Mesenchymal stem cell (in vitro differentiated cells and primary cell): ENCODE measurements around the gene SLC35D1. TPM values are rescaled to one million over a fixed set of nuclear protein-coding genes. Genes with fewer than 3 reads are reported as not detected.
A peak's percentile ranks its signal among the peaks of the same experiment; 100 is the strongest.

ENCODE experiments used
- DNase-seq: peaks from one replicate; pipeline ENCODE4 v3.0.0-alpha.2; 2013
- H2AFZ ChIP-seq: one replicate; pipeline ENCODE4 v1.6.1; 2013; ENCODE audit warnings: low read depth, mild to moderate bottlenecking, control low read depth, inconsistent platforms, low read length, moderate library complexity
- H2AK5ac ChIP-seq: 2 replicates; pipeline ENCODE4 v1.6.1; 2013; ENCODE audit warnings: low read length, moderate library complexity, mild to moderate bottlenecking, inconsistent platforms; ENCODE audit not compliant: severe bottlenecking
- H2BK120ac ChIP-seq: one replicate; pipeline ENCODE4 v1.6.1; 2013; ENCODE audit warnings: low read depth, mild to moderate bottlenecking, inconsistent platforms, low read length, moderate library complexity
- H2BK12ac ChIP-seq, 2 experiments: one replicate each; pipeline ENCODE4 v1.6.1; 2013; ENCODE audit warnings: inconsistent platforms in 2 of 2, low read length in 2 of 2, mild to moderate bottlenecking in 2 of 2, moderate library complexity in 2 of 2, control low read depth in 1 of 2
- H2BK15ac ChIP-seq: one replicate; pipeline ENCODE4 v1.6.1; 2013; ENCODE audit warnings: mild to moderate bottlenecking, low read depth, inconsistent platforms; ENCODE audit not compliant: poor library complexity, severe bottlenecking
- H2BK5ac ChIP-seq: 2 replicates; pipeline ENCODE4 v1.6.1; 2013; ENCODE audit warnings: low read depth, mild to moderate bottlenecking, low read length, control low read depth, inconsistent platforms; ENCODE audit not compliant: poor library complexity, severe bottlenecking
- H3K14ac ChIP-seq, 2 experiments: one replicate each; pipeline ENCODE4 v1.6.1; 2013; ENCODE audit warnings: inconsistent platforms in 2 of 2, low read length in 2 of 2, control low read depth in 1 of 2, mild to moderate bottlenecking in 1 of 2, moderate library complexity in 1 of 2
- H3K18ac ChIP-seq, 2 experiments: one replicate each; pipeline ENCODE4 v1.6.1; 2013; ENCODE audit warnings: inconsistent platforms in 2 of 2, low read length in 2 of 2, control low read depth in 1 of 2, low read depth in 1 of 2, mild to moderate bottlenecking in 1 of 2
- H3K23ac ChIP-seq, 2 experiments: one replicate each; pipeline ENCODE4 v1.6.1; 2013; ENCODE audit warnings: inconsistent platforms in 2 of 2, low read length in 2 of 2, mild to moderate bottlenecking in 2 of 2, moderate library complexity in 2 of 2, control low read depth in 1 of 2
- H3K27ac ChIP-seq: 2 replicates; pipeline ENCODE4 v1.5.1; 2013; ENCODE audit warnings: mild to moderate bottlenecking, moderate library complexity, low read length, control low read depth, inconsistent platforms; ENCODE audit not compliant: poor library complexity, severe bottlenecking
- H3K27me3 ChIP-seq, 2 experiments: 2 replicates each; pipeline versions ENCODE4 v1.6.1 to v1.7.0; 2013; ENCODE audit warnings: low read length in 2 of 2, mild to moderate bottlenecking in 2 of 2, moderate library complexity in 2 of 2, control low read depth in 1 of 2, inconsistent platforms in 1 of 2; ENCODE audit not compliant: control insufficient read depth in 1 of 2, insufficient read depth in 1 of 2
- H3K36me3 ChIP-seq, 2 experiments: 2 replicates each; pipeline versions ENCODE4 v1.6.1 to v1.7.0; 2013; ENCODE audit warnings: low read length in 2 of 2, control low read depth in 1 of 2, inconsistent platforms in 1 of 2, low read depth in 1 of 2, mild to moderate bottlenecking in 1 of 2; ENCODE audit not compliant: insufficient read depth in 2 of 2, control insufficient read depth in 1 of 2
- H3K4ac ChIP-seq, 2 experiments: one replicate each; pipeline ENCODE4 v1.6.1; 2013; ENCODE audit warnings: inconsistent platforms in 2 of 2, low read length in 2 of 2, mild to moderate bottlenecking in 2 of 2, moderate library complexity in 2 of 2, control low read depth in 1 of 2, low read depth in 1 of 2
- H3K4me1 ChIP-seq: 2 replicates; pipeline ENCODE4 v1.6.1; 2013; ENCODE audit warnings: low read depth, low read length, control low read depth; ENCODE audit not compliant: control insufficient read depth, insufficient read depth
- H3K4me2 ChIP-seq: 2 replicates; pipeline ENCODE4 v1.6.1; 2013; ENCODE audit warnings: low read length, mild to moderate bottlenecking, inconsistent platforms; ENCODE audit not compliant: poor library complexity, severe bottlenecking
- H3K4me3 ChIP-seq, 2 experiments: 2 replicates each; pipeline versions ENCODE4 v1.5.1 to v1.7.0; 2013; ENCODE audit warnings: low read length in 2 of 2, mild to moderate bottlenecking in 2 of 2, control low read depth in 1 of 2, low read depth in 1 of 2; ENCODE audit not compliant: insufficient read depth in 1 of 2
- H3K79me1 ChIP-seq: replicated peaks from 2 replicates; pipeline ENCODE4 v1.6.1; 2013; ENCODE audit warnings: mild to moderate bottlenecking, control low read depth, low read length, inconsistent platforms; ENCODE audit not compliant: poor library complexity, severe bottlenecking
- H3K9ac ChIP-seq: 2 replicates; pipeline ENCODE4 v1.7.0; 2013; ENCODE audit warnings: mild to moderate bottlenecking, low read length, moderate library complexity
- H3K9me3 ChIP-seq: 2 replicates; pipeline ENCODE4 v1.7.0; 2013; ENCODE audit warnings: mild to moderate bottlenecking, low read length; ENCODE audit not compliant: control insufficient read depth
- H4K8ac ChIP-seq: one replicate; pipeline ENCODE4 v1.6.1; 2013; ENCODE audit warnings: inconsistent platforms, mild to moderate bottlenecking, low read length, moderate library complexity
- H4K91ac ChIP-seq: one replicate; pipeline ENCODE4 v1.6.1; 2013; ENCODE audit warnings: mild to moderate bottlenecking, low read length, inconsistent platforms
- WGBS: methylation state at CpG from one replicate; pipeline ENCODE4 v1.1.7; 2013; ENCODE audit warnings: mixed read lengths; 5-methylcytosine and 5-hydroxymethylcytosine counted together
- polyA plus RNA-seq, 2 experiments: library from polyadenylated mRNA; stranded (reverse); fragments of 200-250 nt; gene quantifications; one replicate each; pipeline ENCODE4 v1.2.3, GENCODE V29; 2013

The SLC35D1 gene
- 12.8 TPM for polyA plus RNA-seq (2013, experiment 1 of 2)
- 13.7 TPM for polyA plus RNA-seq (2013, experiment 2 of 2)

DNA sequence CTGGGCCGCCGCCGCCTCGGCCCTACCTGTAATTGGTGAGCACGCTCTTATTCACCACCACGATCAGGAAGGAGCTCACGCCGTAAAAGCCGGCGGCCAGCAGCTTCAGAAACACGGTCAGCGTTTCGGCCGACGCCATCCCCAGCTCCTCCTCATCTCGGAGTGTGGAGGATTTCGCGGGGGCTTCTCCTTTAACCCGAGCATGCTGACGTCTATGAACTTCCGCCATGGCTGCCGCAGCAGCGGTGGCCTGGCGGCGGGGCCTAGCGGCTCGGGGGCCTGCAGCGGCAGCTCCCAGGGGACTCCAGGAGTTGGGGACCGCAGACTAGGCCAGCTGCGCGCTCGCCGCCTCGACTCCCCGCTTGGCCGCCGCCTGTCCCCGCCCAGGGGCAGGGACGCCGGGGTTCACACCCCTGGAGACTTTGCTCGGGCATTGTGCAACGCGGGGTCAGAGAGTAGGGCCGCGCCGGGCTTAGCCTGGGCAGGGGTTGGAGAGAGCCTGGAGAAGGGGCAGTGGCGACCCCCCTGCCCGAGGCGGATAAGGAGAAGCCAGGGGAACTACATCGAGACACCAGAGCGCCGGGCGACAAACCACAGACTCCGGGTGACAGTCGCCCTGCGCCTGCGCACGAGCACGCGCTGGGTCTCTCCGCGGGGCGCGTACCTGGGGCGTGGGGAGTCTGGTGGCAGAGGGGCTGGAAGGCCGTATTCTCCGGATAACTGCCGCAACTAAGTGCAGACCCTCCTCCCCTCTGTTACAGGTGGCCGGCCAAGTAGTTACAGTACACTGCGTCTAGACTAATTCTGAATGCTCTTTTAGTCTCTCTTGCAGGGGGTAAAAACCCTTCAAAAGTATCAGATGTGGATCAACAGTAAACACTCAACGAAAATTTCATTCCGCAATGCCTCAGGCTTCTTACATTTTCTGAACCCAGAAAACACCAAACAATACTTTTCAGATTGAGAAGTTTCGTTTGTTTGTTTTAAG is at the start of gene SLC35D1:
TSS of gene SLC35D1 (minus strand) at position 364 of the 988 bp plus-strand sequence. CDS start at position 229, 135 bp downstream.
- peak within 1 kb of the TSS; percentile 96 for H2AFZ ChIP-seq
- peak within 1 kb of the TSS; percentile 97 for H2BK120ac ChIP-seq
- H3K27me3 ChIP-seq = no peaks in the 10 kb centered on the region
- peak within 1 kb of the TSS; percentile 83 for H4K91ac ChIP-seq
- peak within 1 kb of the TSS; percentile 99 for H3K18ac ChIP-seq
- H3K4me2 ChIP-seq = peak within 1 kb of the TSS; percentile 99
- peak within 1 kb of the TSS; percentile 54 to 94 for H2BK12ac ChIP-seq
- peak within 1 kb of the TSS; percentile 60 to 99 for H3K23ac ChIP-seq
- peak within 1 kb of the TSS; percentile 92 for H4K8ac ChIP-seq
- peaks cover under 1 to 18% of the 10 kb centered on the region in 2 experiments for H3K36me3 ChIP-seq
- DNase-seq = peak; percentile 74
- peak within 1 kb of the TSS; percentile 20 to 95 for H3K4ac ChIP-seq
- no peak within 1 kb of the TSS for H2AK5ac ChIP-seq
- peak within 1 kb of the TSS; percentile 69 for H3K27ac ChIP-seq
- peak within 1 kb of the TSS; percentile 91 to 92 for H3K4me3 ChIP-seq
- peak within 1 kb of the TSS; percentile 93 for H2BK15ac ChIP-seq
- H3K14ac ChIP-seq = peak within 1 kb of the TSS in 1 of 2 experiments; percentile 97
- peaks cover 6% of the 10 kb centered on the region for H3K79me1 ChIP-seq
- H3K4me1 ChIP-seq = no peaks in the 10 kb centered on the region
- no peaks in the 10 kb centered on the region for H3K9me3 ChIP-seq
- peak within 1 kb of the TSS; percentile 93 for H3K9ac ChIP-seq
- WGBS = 1% methylated on average over 67 of the region's 73 CpGs
- peak within 1 kb of the TSS; percentile 82 for H2BK5ac ChIP-seq

DNA sequence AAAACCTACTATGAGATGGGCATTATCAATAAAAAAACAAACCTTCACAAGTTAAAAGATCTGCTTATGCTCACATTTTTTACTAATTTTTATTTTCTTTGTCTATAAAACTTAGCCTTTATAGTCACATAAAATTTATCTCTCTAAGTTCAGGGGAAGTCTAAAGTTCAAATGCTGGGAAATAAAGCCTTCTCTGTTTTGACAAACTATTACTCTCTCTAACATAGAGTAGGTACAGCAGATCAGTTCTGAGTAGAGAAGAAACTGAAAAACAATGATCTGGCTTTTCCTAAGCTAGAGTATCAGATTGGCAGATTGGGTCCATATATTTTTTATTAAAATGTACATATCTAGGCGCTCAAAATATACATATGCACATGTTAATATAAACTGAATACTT is 49.6 kb upstream of the SLC35D1 start:
- no peak overlapping the region for H3K4me2 ChIP-seq
- H4K91ac ChIP-seq = no peak overlapping the region
- no peak overlapping the region for H3K27ac ChIP-seq
- H3K4me3 ChIP-seq = no peak overlapping the region
- no peaks in the 10 kb centered on the region for H3K36me3 ChIP-seq
- H2BK120ac ChIP-seq = no peak overlapping the region
- no peak for DNase-seq
- H3K9me3 ChIP-seq = no peaks in the 10 kb centered on the region
- no peak overlapping the region for H2BK5ac ChIP-seq
- H3K18ac ChIP-seq = no peak overlapping the region
- no peak overlapping the region for H2BK12ac ChIP-seq
- no peak overlapping the region for H3K4ac ChIP-seq
- H4K8ac ChIP-seq = no peak overlapping the region
- H3K27me3 ChIP-seq = no peaks in the 10 kb centered on the region
- no peaks in the 10 kb centered on the region for H3K4me1 ChIP-seq
- no peak overlapping the region for H2BK15ac ChIP-seq
- no peak overlapping the region for H3K9ac ChIP-seq
- WGBS = no CpG with 5 or more reads among the region's 1 CpG
- H3K14ac ChIP-seq = no peak overlapping the region
- H2AFZ ChIP-seq = no peak overlapping the region
- H3K23ac ChIP-seq = no peak overlapping the region
- no peaks in the 10 kb centered on the region for H3K79me1 ChIP-seq
- no peak overlapping the region for H2AK5ac ChIP-seq

DNA sequence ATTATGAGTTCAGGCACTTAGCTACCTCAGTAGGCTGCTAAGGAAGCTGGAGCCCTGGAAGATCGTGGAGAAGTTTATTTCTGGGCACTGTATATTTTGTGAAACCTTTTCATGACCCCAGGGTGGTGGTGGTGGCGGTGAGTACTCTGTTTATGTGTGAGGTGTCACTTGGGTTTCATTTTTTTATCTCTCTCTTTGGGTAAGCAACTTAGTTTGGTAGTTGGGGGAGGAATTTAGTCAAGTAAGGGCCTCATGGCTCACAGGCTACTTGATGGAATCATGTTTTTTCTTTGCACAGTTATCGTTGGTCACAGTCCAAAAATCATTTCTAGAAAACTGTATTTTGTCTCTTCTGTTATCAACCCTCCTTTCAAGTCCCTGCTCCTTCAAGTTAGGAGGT is 46.9 kb upstream of the SLC35D1 start:
- Histone ChIP-seq H3K9me3 (no peaks in the 10 kb centered on the region), H3K23ac (no peak overlapping the region), H2BK15ac (no peak overlapping the region), H3K4me1 (peaks cover 3% of the 10 kb centered on the region), H3K4me2 (no peak overlapping the region), H3K4ac (no peak overlapping the region), H3K4me3 (no peak overlapping the region), H2BK5ac (no peak overlapping the region), H4K8ac (no peak overlapping the region), H3K79me1 (no peaks in the 10 kb centered on the region), H3K14ac (no peak overlapping the region), H2BK120ac (no peak overlapping the region), H3K36me3 (no peaks in the 10 kb centered on the region), H2AFZ (no peak overlapping the region), H2AK5ac (no peak overlapping the region), H3K18ac (no peak overlapping the region), H2BK12ac (no peak overlapping the region), H3K27ac (no peak overlapping the region), H3K27me3 (no peaks in the 10 kb centered on the region), H3K9ac (no peak overlapping the region), H4K91ac (no peak overlapping the region)
- no peak for DNase-seq
- WGBS = 48% methylated on average over 3 of the region's 3 CpGs

DNA sequence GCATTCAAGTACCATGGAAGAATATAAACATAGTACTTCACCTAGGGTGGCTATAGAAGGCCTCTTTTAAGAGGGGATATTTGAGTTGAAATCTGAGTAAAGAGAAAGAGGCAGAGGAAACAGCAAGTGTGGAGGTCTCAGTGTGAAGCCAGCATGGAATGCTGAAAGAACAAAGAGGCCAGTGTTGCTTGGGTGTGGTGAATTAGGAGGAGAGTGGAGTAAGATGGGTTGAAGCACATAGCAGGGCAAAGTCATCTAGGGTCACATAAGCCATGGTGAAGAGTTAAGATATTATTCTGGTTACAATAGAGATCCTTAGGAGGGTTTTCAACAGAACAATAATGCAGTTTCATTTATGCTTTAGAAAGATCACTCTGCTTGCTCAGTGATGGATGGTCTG is 43.4 kb upstream of the SLC35D1 start:
- no peak overlapping the region for H2BK15ac ChIP-seq
- H2BK120ac ChIP-seq = no peak overlapping the region
- no peaks in the 10 kb centered on the region for H3K36me3 ChIP-seq
- H3K23ac ChIP-seq = no peak overlapping the region
- no peak overlapping the region for H3K27ac ChIP-seq
- H3K79me1 ChIP-seq = no peaks in the 10 kb centered on the region
- H2AK5ac ChIP-seq = no peak overlapping the region
- H3K4me1 ChIP-seq = peaks cover 3% of the 10 kb centered on the region
- no peaks in the 10 kb centered on the region for H3K9me3 ChIP-seq
- no peak overlapping the region for H3K4me3 ChIP-seq
- no peak overlapping the region for H3K18ac ChIP-seq
- no peaks in the 10 kb centered on the region for H3K27me3 ChIP-seq
- no peak overlapping the region for H2BK5ac ChIP-seq
- DNase-seq = no peak
- H3K4ac ChIP-seq = no peak overlapping the region
- H3K14ac ChIP-seq = no peak overlapping the region
- no peak overlapping the region for H3K4me2 ChIP-seq
- H2BK12ac ChIP-seq = no peak overlapping the region
- no peak overlapping the region for H4K8ac ChIP-seq
- H2AFZ ChIP-seq = peak overlapping the region; percentile 42
- no peak overlapping the region for H3K9ac ChIP-seq
- no peak overlapping the region for H4K91ac ChIP-seq
